Measurements from ENCODE around the gene MED15. TPM values are rescaled to one million over a fixed set of nuclear protein-coding genes. Genes with fewer than 3 reads are reported as not detected.
A peak's percentile ranks its signal among the peaks of the same experiment; 100 is the strongest.

MED15 gene
- total RNA-seq, 1 donor from 2014 or later: 74.3 TPM

- TF ChIP-seq, protein P1, sequence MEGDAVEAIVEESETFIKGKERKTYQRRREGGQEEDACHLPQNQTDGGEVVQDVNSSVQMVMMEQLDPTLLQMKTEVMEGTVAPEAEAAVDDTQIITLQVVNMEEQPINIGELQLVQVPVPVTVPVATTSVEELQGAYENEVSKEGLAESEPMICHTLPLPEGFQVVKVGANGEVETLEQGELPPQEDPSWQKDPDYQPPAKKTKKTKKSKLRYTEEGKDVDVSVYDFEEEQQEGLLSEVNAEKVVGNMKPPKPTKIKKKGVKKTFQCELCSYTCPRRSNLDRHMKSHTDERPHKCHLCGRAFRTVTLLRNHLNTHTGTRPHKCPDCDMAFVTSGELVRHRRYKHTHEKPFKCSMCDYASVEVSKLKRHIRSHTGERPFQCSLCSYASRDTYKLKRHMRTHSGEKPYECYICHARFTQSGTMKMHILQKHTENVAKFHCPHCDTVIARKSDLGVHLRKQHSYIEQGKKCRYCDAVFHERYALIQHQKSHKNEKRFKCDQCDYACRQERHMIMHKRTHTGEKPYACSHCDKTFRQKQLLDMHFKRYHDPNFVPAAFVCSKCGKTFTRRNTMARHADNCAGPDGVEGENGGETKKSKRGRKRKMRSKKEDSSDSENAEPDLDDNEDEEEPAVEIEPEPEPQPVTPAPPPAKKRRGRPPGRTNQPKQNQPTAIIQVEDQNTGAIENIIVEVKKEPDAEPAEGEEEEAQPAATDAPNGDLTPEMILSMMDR (IDR thresholded peaks at IDR 0.05; ENCODE audit: insufficient read depth, low read length, poor library complexity, severe bottlenecking): no peak
- Histone ChIP-seq H3K27me3 (ENCODE audit: control insufficient read depth, insufficient read depth, low read length) (peaks cover 20% of the 10 kb centered on the region), H3K4me3 (ENCODE audit: low read depth, low read length) (no peak overlapping the region), H3K36me3 (ENCODE audit: control insufficient read depth, insufficient read depth, low read length) (no peaks in the 10 kb centered on the region)
- DNase-seq (ENCODE audit: low read depth): no peak
These were observed 97.9 kb downstream of the MED15 start for GRCh38 chr22:20605328-20605727.

GRCh38 chr22:20606041-20606783 is 98.8 kb downstream of the MED15 start:
- Histone ChIP-seq H3K27me3 (ENCODE audit: control insufficient read depth, insufficient read depth, low read length) (peaks cover 20% of the 10 kb centered on the region), H3K36me3 (ENCODE audit: control insufficient read depth, insufficient read depth, low read length) (no peaks in the 10 kb centered on the region), H3K4me3 (ENCODE audit: low read depth, low read length) (no peak overlapping the region)
- TF ChIP-seq, protein P1 (IDR thresholded peaks at IDR 0.05; ENCODE audit: insufficient read depth, low read length, poor library complexity, severe bottlenecking): peak; percentile 90
- no peak for DNase-seq (ENCODE audit: low read depth)

- TF ChIP-seq, protein P1 (IDR thresholded peaks at IDR 0.05; ENCODE audit: insufficient read depth, low read length, poor library complexity, severe bottlenecking): no peak
- Histone ChIP-seq H3K36me3 (ENCODE audit: control insufficient read depth, insufficient read depth, low read length) (no peaks in the 10 kb centered on the region), H3K4me3 (ENCODE audit: low read depth, low read length) (no peak overlapping the region), H3K27me3 (ENCODE audit: control insufficient read depth, insufficient read depth, low read length) (peaks cover 20% of the 10 kb centered on the region)
- no peak for DNase-seq (ENCODE audit: low read depth)
These were observed 99.3 kb downstream of the MED15 start for GRCh38 chr22:20606784-20607128.

DNA sequence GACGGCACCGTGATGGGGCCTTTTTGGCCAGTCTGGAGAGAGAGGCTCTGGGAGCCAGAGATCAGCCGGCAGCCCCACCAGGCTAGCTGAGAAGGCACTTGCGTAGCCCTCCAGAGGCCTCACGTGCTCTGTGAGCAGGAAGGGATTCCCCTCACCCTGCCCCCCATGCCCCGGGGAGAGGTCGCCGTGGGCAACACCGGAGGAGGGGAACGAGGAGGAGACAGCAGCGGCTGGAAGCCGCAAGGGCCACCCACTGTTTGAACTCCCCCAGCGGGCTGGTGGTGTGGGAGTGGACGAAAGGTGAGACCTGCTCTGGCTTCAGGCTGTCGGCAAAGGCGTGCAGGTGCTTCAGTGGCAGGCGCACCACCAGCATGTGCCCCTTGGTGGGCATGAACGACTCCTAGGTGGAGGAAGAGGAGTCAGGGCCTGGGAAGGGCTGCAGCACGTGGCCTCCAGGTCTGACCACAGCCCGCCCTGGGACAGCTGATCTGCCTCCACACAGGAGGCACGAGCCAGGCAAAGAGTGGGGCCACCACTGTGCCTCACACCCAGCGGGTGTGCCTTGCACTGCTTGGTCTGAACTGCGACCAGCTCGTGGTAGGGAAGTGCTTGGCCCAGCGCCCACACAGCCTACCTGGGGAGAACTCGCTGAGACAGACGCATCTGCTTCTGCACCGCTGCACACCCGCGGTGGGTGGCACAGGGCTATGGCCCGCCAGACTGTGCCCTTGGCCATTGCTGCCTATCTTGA is 99.9 kb downstream of the MED15 start:
- no peak overlapping the region for H3K4me3 ChIP-seq (ENCODE audit: low read depth, low read length)
- no peaks in the 10 kb centered on the region for H3K36me3 ChIP-seq (ENCODE audit: control insufficient read depth, insufficient read depth, low read length)
- TF ChIP-seq, protein P1 (IDR thresholded peaks at IDR 0.05; ENCODE audit: insufficient read depth, low read length, poor library complexity, severe bottlenecking): no peak
- no peak for DNase-seq (ENCODE audit: low read depth)
- H3K27me3 ChIP-seq (ENCODE audit: control insufficient read depth, insufficient read depth, low read length): peaks cover 20% of the 10 kb centered on the region

DNA sequence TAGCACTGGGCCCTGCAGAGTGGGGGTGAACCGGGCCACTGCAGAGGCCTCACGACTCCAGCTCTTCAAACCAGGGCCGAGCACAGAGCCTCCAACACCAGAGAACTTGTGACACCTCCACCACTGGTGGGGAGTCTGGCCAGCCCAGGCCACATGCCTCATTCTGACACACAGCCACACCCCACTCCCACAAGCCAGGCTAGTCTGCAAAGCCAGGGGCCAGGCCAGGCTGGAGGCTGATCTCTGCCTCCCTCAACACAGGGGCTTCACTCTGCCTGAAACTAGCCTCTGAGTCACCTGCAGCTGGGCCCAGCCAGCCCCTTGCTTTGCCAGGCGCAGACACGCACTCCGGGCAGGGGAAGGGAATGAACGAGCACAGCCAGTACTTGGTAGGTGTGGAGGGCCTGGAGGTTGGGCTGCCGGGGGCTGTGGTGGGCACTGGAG is 102.9 kb downstream of the MED15 start:
- DNase-seq (ENCODE audit: low read depth): no peak
- H3K27me3 ChIP-seq (ENCODE audit: control insufficient read depth, insufficient read depth, low read length): peaks cover 20% of the 10 kb centered on the region
- H3K36me3 ChIP-seq (ENCODE audit: control insufficient read depth, insufficient read depth, low read length): no peaks in the 10 kb centered on the region
- no peak overlapping the region for H3K4me3 ChIP-seq (ENCODE audit: low read depth, low read length)
- TF ChIP-seq, protein P1 (IDR thresholded peaks at IDR 0.05; ENCODE audit: insufficient read depth, low read length, poor library complexity, severe bottlenecking): no peak
